Right atrium auricular region (tissue), 2 donors: ENCODE data around the gene EIF5AL1. TPM values are rescaled to one million over a fixed set of nuclear protein-coding genes. Genes with fewer than 3 reads are reported as not detected.
"Not testable (repeated sequence)": the region's sequence is repeated elsewhere in the genome, so short reads cannot be mapped to it uniquely, and the experiment has no call there.

Experiments used
- DNase-seq: peaks from one replicate; pipeline ENCODE4 v3.0.0-alpha.2; 2019; ENCODE audit warnings: low spot score
- H3K27ac ChIP-seq, 2 donors: fragments of 200-600 bp; sonication (generic); 1 replicate in 1 of 2; 2 replicates in 1 of 2; pipeline ENCODE4 v1.5.1; 2016 to 2019
- H3K27me3 ChIP-seq, 2 donors: fragments of 200-600 bp; sonication (generic); one replicate each; pipeline versions ENCODE4 v1.5.1 to v1.6.0; 2017 to 2019
- H3K36me3 ChIP-seq: fragments of 200-600 bp; sonication (generic); one replicate; pipeline ENCODE4 v1.5.1; 2016
- H3K4me1 ChIP-seq, 2 donors: fragments of 200-600 bp; sonication (generic); one replicate each; pipeline versions ENCODE4 v1.5.1 to v1.6.0; 2017 to 2019
- H3K4me3 ChIP-seq, 2 donors: fragments of 200-600 bp; sonication (generic); 1 replicate in 1 of 2; 2 replicates in 1 of 2; pipeline ENCODE4 v1.5.1; 2017 to 2019; ENCODE audit warnings: mild to moderate bottlenecking in 1 of 2, moderate library complexity in 1 of 2
- H3K9me3 ChIP-seq, 2 donors: fragments of 200-600 bp; sonication (generic); one replicate each; pipeline ENCODE4 v1.5.1; 2019
- CTCF ChIP-seq, 2 donors: fragments of 200-600 bp; sonication (generic); IDR thresholded peaks; one replicate each; pipeline ENCODE4 v1.5.1; 2019; ENCODE audit warnings: antibody characterized with exemption in 2 of 2
- total RNA-seq, 2 donors: library from RNA; depleted of rRNA; stranded (reverse); fragments of >200 nt; gene quantifications; one replicate each; pipeline ENCODE4 v1.1.0, GENCODE V29; 2016

The EIF5AL1 gene
- total RNA-seq: under 1 TPM in 1 of 2 donors, not detected in 1; 0.08 TPM

GRCh38 chr10:79511891-79512583 lies at the start of gene EIF5AL1:
EIF5AL1 (plus strand) TSS chr10:79512533; CDS start chr10:79512650, 117 bp downstream.
- not testable (repeated sequence) for H3K36me3 ChIP-seq, H3K27ac ChIP-seq, DNase-seq, H3K9me3 ChIP-seq, H3K4me3 ChIP-seq, H3K4me1 ChIP-seq, H3K27me3 ChIP-seq

- no peak for DNase-seq
- no peak for TF ChIP-seq CTCF (IDR thresholded peaks at IDR 0.05)
- H3K9me3 ChIP-seq: no peaks in the 10 kb centered on the region
- H3K27ac ChIP-seq: no peak overlapping the region
- H3K36me3 ChIP-seq: no peaks in the 10 kb centered on the region
- H3K4me1 ChIP-seq: peaks cover 0 to 20% of the 10 kb centered on the region in 2 donors
- H3K27me3 ChIP-seq: no peaks in the 10 kb centered on the region
- no peak overlapping the region for H3K4me3 ChIP-seq
These were observed 48.5 kb upstream of the EIF5AL1 start for GRCh38 chr10:79463578-79464496.

GRCh38 chr10:79465341-79465740 lies 47.0 kb upstream of the EIF5AL1 start:
- no peak for TF ChIP-seq CTCF (IDR thresholded peaks at IDR 0.05)
- no peak overlapping the region for H3K27ac ChIP-seq
- no peak overlapping the region for H3K4me3 ChIP-seq
- H3K36me3 ChIP-seq: no peaks in the 10 kb centered on the region
- peaks cover 0 to 20% of the 10 kb centered on the region in 2 donors for H3K4me1 ChIP-seq
- no peaks in the 10 kb centered on the region for H3K27me3 ChIP-seq
- DNase-seq: no peak
- H3K9me3 ChIP-seq: no peaks in the 10 kb centered on the region

GRCh38 chr10:79468015-79468560 lies 44.2 kb upstream of the EIF5AL1 start:
- no peak for DNase-seq
- H3K4me1 ChIP-seq: peaks cover 0 to 20% of the 10 kb centered on the region in 2 donors
- H3K27ac ChIP-seq: peak overlapping the region; percentile 36 to 42
- TF ChIP-seq CTCF (IDR thresholded peaks at IDR 0.05): no peak
- no peaks in the 10 kb centered on the region for H3K27me3 ChIP-seq
- H3K9me3 ChIP-seq: no peaks in the 10 kb centered on the region
- no peaks in the 10 kb centered on the region for H3K36me3 ChIP-seq
- H3K4me3 ChIP-seq: no peak overlapping the region

GRCh38 chr10:79468841-79469585 lies 43.3 kb upstream of the EIF5AL1 start:
- TF ChIP-seq CTCF (IDR thresholded peaks at IDR 0.05): no peak
- Histone ChIP-seq H3K4me1 (peaks cover 0 to 18% of the 10 kb centered on the region in 2 donors), H3K4me3 (no peak overlapping the region), H3K9me3 (no peaks in the 10 kb centered on the region), H3K27me3 (no peaks in the 10 kb centered on the region), H3K36me3 (no peaks in the 10 kb centered on the region), H3K27ac (no peak overlapping the region)
- DNase-seq: no peak
